ENCODE measurements around the gene TM4SF5. TPM values are rescaled to one million over a fixed set of nuclear protein-coding genes. Genes with fewer than 3 reads are reported as not detected.
A peak's percentile ranks its signal among the peaks of the same experiment; 100 is the strongest.

The TM4SF5 gene, protein sequence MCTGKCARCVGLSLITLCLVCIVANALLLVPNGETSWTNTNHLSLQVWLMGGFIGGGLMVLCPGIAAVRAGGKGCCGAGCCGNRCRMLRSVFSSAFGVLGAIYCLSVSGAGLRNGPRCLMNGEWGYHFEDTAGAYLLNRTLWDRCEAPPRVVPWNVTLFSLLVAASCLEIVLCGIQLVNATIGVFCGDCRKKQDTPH
- total RNA-seq (2013; cell fraction: nucleolus; rRNA removed): not detected in 2 replicates
- total RNA-seq (2014; rRNA removed) (0.40 TPM in 1 of 2 replicates, not detected in the other), total RNA-seq (2014; rRNA removed; fragmentation: Illumina TruSeq; extraction: Trizol) (not detected in 2 replicates), total RNA-seq (2021) (not detected in 2 replicates), polyA plus RNA-seq (2011; rRNA removed) (not detected in 2 replicates), polyA plus RNA-seq (2014; fragmentation: Illumina TruSeq; extraction: Trizol) (not detected in 2 replicates), polyA plus RNA-seq (2014; fragmentation: Nextera tagmentation; extraction: Ambion mirVana) (not detected), polyA plus RNA-seq (2014; rRNA removed) (not detected in 2 replicates), polyA plus RNA-seq (2016; fragmentation: Nextera tagmentation; extraction: Ambion mirVana) (not detected), polyA minus RNA-seq (2011; rRNA and poly(A)+ RNA removed) (not detected in 2 replicates), Bru-seq, nascent RNA (percentile 7 among the genes with signal in this experiment), BruChase-seq, experiment 1, labeled RNA remaining after a 6-hour chase (percentile 12 among the genes with signal in this experiment), BruChase-seq, experiment 2, labeled RNA remaining after a 2-hour chase (not detected)
- polyA plus RNA-seq (2011; ENCODE audit: low read depth): not detected
- not detected in 2 replicates for polyA plus RNA-seq (2011; cell fraction: cytosol; rRNA removed)
- not detected in 2 replicates for polyA plus RNA-seq (2011; cell fraction: nucleus; rRNA removed)
- not detected in 2 replicates for polyA plus RNA-seq (2012)
- polyA minus RNA-seq (2011; cell fraction: cytosol; rRNA and poly(A)+ RNA removed): not detected in 2 replicates
- not detected in 2 replicates for polyA minus RNA-seq (2011; cell fraction: nucleus; rRNA and poly(A)+ RNA removed)
- long read RNA-seq, experiment 1: 0 reads
- long read RNA-seq, experiment 2: 0 reads

DNA sequence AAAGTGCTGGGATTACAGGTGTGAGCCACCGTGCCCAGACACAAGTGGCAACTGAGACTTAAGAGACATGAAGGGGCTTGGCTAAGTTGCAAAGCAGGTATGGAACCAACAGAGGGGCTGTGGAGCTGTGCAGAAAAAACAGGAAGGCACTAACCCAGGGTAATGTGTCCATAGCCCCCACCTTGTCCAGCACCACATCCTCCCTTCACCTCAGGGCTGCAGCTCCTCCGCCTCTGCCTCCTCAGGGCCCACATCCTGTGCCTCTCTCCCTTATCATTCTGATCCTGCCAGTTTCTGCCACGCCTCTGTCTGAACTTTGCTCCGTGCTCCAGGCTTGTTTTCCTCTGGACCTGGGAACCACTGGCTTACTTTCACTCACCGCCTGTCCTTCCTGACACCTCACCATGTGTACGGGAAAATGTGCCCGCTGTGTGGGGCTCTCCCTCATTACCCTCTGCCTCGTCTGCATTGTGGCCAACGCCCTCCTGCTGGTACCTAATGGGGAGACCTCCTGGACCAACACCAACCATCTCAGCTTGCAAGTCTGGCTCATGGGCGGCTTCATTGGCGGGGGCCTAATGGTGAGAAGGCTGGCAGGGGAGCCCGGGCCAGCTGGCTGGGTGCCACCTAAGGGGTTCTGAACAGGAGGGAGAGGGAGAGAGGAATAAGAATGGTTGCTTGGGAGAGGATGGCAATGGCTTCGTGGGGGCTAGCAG lies at the start of gene TM4SF5:
Gene TM4SF5 (plus strand): TSS at position 368 of the 716 bp plus-strand sequence. CDS start 37 bp downstream, at position 405.
- Histone ChIP-seq H3K4me1 (ENCODE audit: control insufficient read depth, insufficient read depth, low read length) (peaks cover 14% of the 10 kb centered on the region), H3K4me3 (no peak within 1 kb of the TSS), H3K36me3 (ENCODE audit: control insufficient read depth in 2 of 2, insufficient read depth in 2 of 2, low read length in 1 of 2) (no peaks in the 10 kb centered on the region), H3K9me3 (replicated peaks; ENCODE audit: control insufficient read depth, insufficient read depth, low read length) (no peaks in the 10 kb centered on the region), H3K4me2 (ENCODE audit: control insufficient read depth, insufficient read depth) (no peak within 1 kb of the TSS), H3K27ac (ENCODE audit: control insufficient read depth, insufficient read depth) (no peak within 1 kb of the TSS), H3K79me2 (ENCODE audit: control insufficient read depth, insufficient read depth, low read length) (no peaks in the 10 kb centered on the region), H3K9ac (ENCODE audit: control insufficient read depth, insufficient read depth, low read length) (no peak within 1 kb of the TSS), H4K20me1 (ENCODE audit: control insufficient read depth, insufficient read depth) (no peaks in the 10 kb centered on the region), H2AFZ (ENCODE audit: control insufficient read depth, low read depth, low read length) (no peak within 1 kb of the TSS), H3K27me3 (replicated peaks in 1 of 2; ENCODE audit: control insufficient read depth in 2 of 2, insufficient read depth in 2 of 2, low read length in 1 of 2) (no peaks in the 10 kb centered on the region)
- no TSS peak for BruUV-seq (replicated peaks)
- 0 out of 3 replicates have a peak, but pooled peaks have one; percentile 22 for ATAC-seq
- in situ Hi-C loops (cut with MboI) (no loop called here), intact Hi-C loops (cut with micrococcal nuclease; ENCODE audit: unreplicated experiment) (no loop called here)
- ChIA-PET RAD21 (ENCODE audit: unreplicated experiment) (no interaction called here), SMC1A (ENCODE audit: uncharacterized antibody, unreplicated experiment) (no interaction called here), POLR2A (no interaction called here), CTCF (no interaction called here)
- 52% methylated on average over 13 of the region's 13 CpGs for WGBS (ENCODE audit: insufficient coverage, insufficient replicate concordance, low lambda C conversion rate, missing lambda C conversion rate)
- no peak for DNase-seq (ENCODE audit: low read depth, low spot score)
- no peak for FAIRE-seq
- TF ChIP-seq SRF (IDR thresholded peaks at IDR 0.05; ENCODE audit: low read depth in 2 of 2, low read length in 2 of 2) (no peak), EGR1 (IDR thresholded peaks at IDR 0.05; ENCODE audit: borderline replicate concordance in 1 of 2, low read depth in 2 of 2, low read length in 2 of 2) (no peak), DPF2 (IDR thresholded peaks at IDR 0.05) (no peak), CEBPB (IDR thresholded peaks at IDR 0.05; ENCODE audit: borderline replicate concordance in 1 of 2, low read depth in 2 of 2, low read length in 2 of 2) (no peak), STAT3 (IDR thresholded peaks at IDR 0.05; ENCODE audit: low read depth, low read length) (no peak), SREBF2 (IDR thresholded peaks at IDR 0.05; ENCODE audit: low read length) (no peak), JUNB (IDR thresholded peaks at IDR 0.05) (no peak), NFYA (IDR thresholded peaks at IDR 0.05; ENCODE audit: borderline replicate concordance, low read depth, low read length) (no peak), SIN3A (IDR thresholded peaks at IDR 0.05; ENCODE audit: low read depth, low read length) (no peak), RAD51 (IDR thresholded peaks at IDR 0.05) (no peak), NBN (IDR thresholded peaks at IDR 0.05) (no peak), SMARCA5 (IDR thresholded peaks at IDR 0.05) (no peak), BHLHE40 (IDR thresholded peaks at IDR 0.05; ENCODE audit: borderline replicate concordance in 1 of 2, low read depth in 2 of 2, low read length in 1 of 2) (no peak)
- TF ChIP-seq, protein P1, sequence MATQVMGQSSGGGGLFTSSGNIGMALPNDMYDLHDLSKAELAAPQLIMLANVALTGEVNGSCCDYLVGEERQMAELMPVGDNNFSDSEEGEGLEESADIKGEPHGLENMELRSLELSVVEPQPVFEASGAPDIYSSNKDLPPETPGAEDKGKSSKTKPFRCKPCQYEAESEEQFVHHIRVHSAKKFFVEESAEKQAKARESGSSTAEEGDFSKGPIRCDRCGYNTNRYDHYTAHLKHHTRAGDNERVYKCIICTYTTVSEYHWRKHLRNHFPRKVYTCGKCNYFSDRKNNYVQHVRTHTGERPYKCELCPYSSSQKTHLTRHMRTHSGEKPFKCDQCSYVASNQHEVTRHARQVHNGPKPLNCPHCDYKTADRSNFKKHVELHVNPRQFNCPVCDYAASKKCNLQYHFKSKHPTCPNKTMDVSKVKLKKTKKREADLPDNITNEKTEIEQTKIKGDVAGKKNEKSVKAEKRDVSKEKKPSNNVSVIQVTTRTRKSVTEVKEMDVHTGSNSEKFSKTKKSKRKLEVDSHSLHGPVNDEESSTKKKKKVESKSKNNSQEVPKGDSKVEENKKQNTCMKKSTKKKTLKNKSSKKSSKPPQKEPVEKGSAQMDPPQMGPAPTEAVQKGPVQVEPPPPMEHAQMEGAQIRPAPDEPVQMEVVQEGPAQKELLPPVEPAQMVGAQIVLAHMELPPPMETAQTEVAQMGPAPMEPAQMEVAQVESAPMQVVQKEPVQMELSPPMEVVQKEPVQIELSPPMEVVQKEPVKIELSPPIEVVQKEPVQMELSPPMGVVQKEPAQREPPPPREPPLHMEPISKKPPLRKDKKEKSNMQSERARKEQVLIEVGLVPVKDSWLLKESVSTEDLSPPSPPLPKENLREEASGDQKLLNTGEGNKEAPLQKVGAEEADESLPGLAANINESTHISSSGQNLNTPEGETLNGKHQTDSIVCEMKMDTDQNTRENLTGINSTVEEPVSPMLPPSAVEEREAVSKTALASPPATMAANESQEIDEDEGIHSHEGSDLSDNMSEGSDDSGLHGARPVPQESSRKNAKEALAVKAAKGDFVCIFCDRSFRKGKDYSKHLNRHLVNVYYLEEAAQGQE (IDR thresholded peaks at IDR 0.05; ENCODE audit: low read depth, low read length): no peak
- TF ChIP-seq, protein P2, sequence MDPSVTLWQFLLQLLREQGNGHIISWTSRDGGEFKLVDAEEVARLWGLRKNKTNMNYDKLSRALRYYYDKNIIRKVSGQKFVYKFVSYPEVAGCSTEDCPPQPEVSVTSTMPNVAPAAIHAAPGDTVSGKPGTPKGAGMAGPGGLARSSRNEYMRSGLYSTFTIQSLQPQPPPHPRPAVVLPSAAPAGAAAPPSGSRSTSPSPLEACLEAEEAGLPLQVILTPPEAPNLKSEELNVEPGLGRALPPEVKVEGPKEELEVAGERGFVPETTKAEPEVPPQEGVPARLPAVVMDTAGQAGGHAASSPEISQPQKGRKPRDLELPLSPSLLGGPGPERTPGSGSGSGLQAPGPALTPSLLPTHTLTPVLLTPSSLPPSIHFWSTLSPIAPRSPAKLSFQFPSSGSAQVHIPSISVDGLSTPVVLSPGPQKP (IDR thresholded peaks at IDR 0.05; ENCODE audit: low read depth, low read length): no peak

Data from GM12878 (cell line).